Measurements from ENCODE around the gene CLEC2L. TPM values are rescaled to one million over a fixed set of nuclear protein-coding genes. Genes with fewer than 3 reads are reported as not detected.
"Not testable (repeated sequence)": the region's sequence is repeated elsewhere in the genome, so short reads cannot be mapped to it uniquely, and the experiment has no call there.

Gene CLEC2L
- total and polyA plus RNA-seq, 2 experiments from 2014 or later, result not detected

- Histone ChIP-seq H3K4me2 (no peak overlapping the region), H3K4me1 (ENCODE audit: insufficient read depth) (no peaks in the 10 kb centered on the region), H3K27ac (no peak overlapping the region), H4K20me1 (ENCODE audit: insufficient read depth, poor library complexity, severe bottlenecking) (no peaks in the 10 kb centered on the region), H3K9me3 (ENCODE audit: low read depth) (no peaks in the 10 kb centered on the region), H3K4me3 (no peak overlapping the region), H2AFZ (no peak overlapping the region), H3K9me2 (replicated peaks; ENCODE audit: insufficient read depth) (no peaks in the 10 kb centered on the region), H3K27me3 (no peaks in the 10 kb centered on the region), H3K79me2 (no peaks in the 10 kb centered on the region), H3K36me3 (replicated peaks; ENCODE audit: insufficient read depth, low read depth) (no peaks in the 10 kb centered on the region)
- WGBS (ENCODE audit: low lambda C conversion rate, missing lambda C conversion rate), result 89% methylated on average over 18 of the region's 18 CpGs
- TF ChIP-seq, protein P1, sequence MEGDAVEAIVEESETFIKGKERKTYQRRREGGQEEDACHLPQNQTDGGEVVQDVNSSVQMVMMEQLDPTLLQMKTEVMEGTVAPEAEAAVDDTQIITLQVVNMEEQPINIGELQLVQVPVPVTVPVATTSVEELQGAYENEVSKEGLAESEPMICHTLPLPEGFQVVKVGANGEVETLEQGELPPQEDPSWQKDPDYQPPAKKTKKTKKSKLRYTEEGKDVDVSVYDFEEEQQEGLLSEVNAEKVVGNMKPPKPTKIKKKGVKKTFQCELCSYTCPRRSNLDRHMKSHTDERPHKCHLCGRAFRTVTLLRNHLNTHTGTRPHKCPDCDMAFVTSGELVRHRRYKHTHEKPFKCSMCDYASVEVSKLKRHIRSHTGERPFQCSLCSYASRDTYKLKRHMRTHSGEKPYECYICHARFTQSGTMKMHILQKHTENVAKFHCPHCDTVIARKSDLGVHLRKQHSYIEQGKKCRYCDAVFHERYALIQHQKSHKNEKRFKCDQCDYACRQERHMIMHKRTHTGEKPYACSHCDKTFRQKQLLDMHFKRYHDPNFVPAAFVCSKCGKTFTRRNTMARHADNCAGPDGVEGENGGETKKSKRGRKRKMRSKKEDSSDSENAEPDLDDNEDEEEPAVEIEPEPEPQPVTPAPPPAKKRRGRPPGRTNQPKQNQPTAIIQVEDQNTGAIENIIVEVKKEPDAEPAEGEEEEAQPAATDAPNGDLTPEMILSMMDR (IDR thresholded peaks at IDR 0.05; ENCODE audit: poor library complexity), result no peak
- TF ChIP-seq EZH2phosphoT487 (IDR thresholded peaks at IDR 0.05; ENCODE audit: low read depth, severe bottlenecking, unreplicated experiment) (no peak), EZH2 (IDR thresholded peaks at IDR 0.05; ENCODE audit: borderline replicate concordance) (no peak)
- DNase-seq (ENCODE audit: low spot score), result no peak
Observed at GRCh38 chr7:139543801-139544603, 20.5 kb downstream of the CLEC2L start.

- Histone ChIP-seq H3K27ac (no peak overlapping the region), H3K9me2 (replicated peaks; ENCODE audit: insufficient read depth) (no peaks in the 10 kb centered on the region), H3K4me2 (no peak overlapping the region), H3K4me1 (ENCODE audit: insufficient read depth) (no peaks in the 10 kb centered on the region), H4K20me1 (ENCODE audit: insufficient read depth, poor library complexity, severe bottlenecking) (no peaks in the 10 kb centered on the region), H3K36me3 (replicated peaks; ENCODE audit: insufficient read depth, low read depth) (no peaks in the 10 kb centered on the region), H3K4me3 (no peak overlapping the region), H2AFZ (no peak overlapping the region), H3K9me3 (ENCODE audit: low read depth) (no peaks in the 10 kb centered on the region), H3K79me2 (no peaks in the 10 kb centered on the region), H3K27me3 (no peaks in the 10 kb centered on the region)
- TF ChIP-seq EZH2 (IDR thresholded peaks at IDR 0.05; ENCODE audit: borderline replicate concordance) (no peak), EZH2phosphoT487 (IDR thresholded peaks at IDR 0.05; ENCODE audit: low read depth, severe bottlenecking, unreplicated experiment) (no peak)
- TF ChIP-seq, protein P1 (IDR thresholded peaks at IDR 0.05; ENCODE audit: poor library complexity), result no peak
- no peak for DNase-seq (ENCODE audit: low spot score)
- 91% methylated on average over 9 of the region's 11 CpGs for WGBS (ENCODE audit: low lambda C conversion rate, missing lambda C conversion rate)
Observed at GRCh38 chr7:139544645-139545044, 21.2 kb downstream of the CLEC2L start.

GRCh38 chr7:139548302-139549028 is 25.0 kb downstream of the CLEC2L start:
- H3K4me1 ChIP-seq (ENCODE audit: insufficient read depth), result no peaks in the 10 kb centered on the region
- no peaks in the 10 kb centered on the region for H3K36me3 ChIP-seq (replicated peaks; ENCODE audit: insufficient read depth, low read depth)
- no peak overlapping the region for H3K4me2 ChIP-seq
- H3K79me2 ChIP-seq, result no peaks in the 10 kb centered on the region
- H4K20me1 ChIP-seq (ENCODE audit: insufficient read depth, poor library complexity, severe bottlenecking), result no peaks in the 10 kb centered on the region
- H3K27me3 ChIP-seq, result no peaks in the 10 kb centered on the region
- H3K4me3 ChIP-seq, result no peak overlapping the region
- no peaks in the 10 kb centered on the region for H3K9me2 ChIP-seq (replicated peaks; ENCODE audit: insufficient read depth)
- DNase-seq (ENCODE audit: low spot score), result no peak
- TF ChIP-seq EZH2phosphoT487 (IDR thresholded peaks at IDR 0.05; ENCODE audit: low read depth, severe bottlenecking, unreplicated experiment) (no peak), EZH2 (IDR thresholded peaks at IDR 0.05; ENCODE audit: borderline replicate concordance) (no peak)
- TF ChIP-seq, protein P1 (IDR thresholded peaks at IDR 0.05; ENCODE audit: poor library complexity), result no peak
- no peaks in the 10 kb centered on the region for H3K9me3 ChIP-seq (ENCODE audit: low read depth)
- no peak overlapping the region for H2AFZ ChIP-seq
- no peak overlapping the region for H3K27ac ChIP-seq
- 87% methylated on average over 5 of the region's 5 CpGs for WGBS (ENCODE audit: low lambda C conversion rate, missing lambda C conversion rate)

DNA sequence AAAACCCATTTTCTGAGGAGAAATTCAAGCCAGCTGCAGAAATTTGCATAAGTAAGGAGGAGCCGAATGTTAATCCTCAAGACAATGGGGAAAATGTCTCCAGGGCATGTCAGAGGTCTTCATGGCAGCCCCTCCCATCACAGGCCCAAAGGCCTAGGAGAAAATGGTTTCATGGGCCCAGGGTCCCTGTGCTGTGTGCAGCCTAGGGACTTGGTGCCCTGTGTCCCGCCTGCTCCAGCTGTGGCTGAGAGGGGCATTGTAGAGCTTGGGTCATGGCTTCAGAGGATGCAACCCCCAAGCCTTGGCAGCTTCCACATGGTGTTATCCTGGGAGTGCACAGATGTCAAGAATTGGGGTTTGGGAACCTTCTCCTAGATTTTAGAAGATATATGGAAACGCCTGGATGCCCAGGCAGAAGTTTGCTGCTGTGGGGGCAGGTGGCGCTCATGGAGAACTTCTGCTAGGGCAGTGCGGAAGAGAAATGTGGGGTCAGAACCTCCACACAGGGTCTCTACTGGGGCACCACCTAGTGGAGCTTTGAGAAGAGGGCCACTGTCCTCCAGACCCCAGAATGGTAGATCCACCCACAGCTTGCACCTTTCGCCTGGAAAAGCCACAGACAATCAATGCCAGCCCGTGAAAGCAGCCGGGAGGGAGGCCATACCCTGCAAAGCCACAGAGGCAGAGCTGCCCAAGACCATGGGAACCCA is 30.7 kb downstream of the CLEC2L start:
- not testable (repeated sequence) for H3K27ac ChIP-seq; H3K4me2 ChIP-seq; H3K4me3 ChIP-seq; H3K27me3 ChIP-seq; H4K20me1 ChIP-seq (ENCODE audit: insufficient read depth, poor library complexity, severe bottlenecking); H3K4me1 ChIP-seq (ENCODE audit: insufficient read depth); H2AFZ ChIP-seq; H3K79me2 ChIP-seq; H3K9me3 ChIP-seq (ENCODE audit: low read depth); H3K9me2 ChIP-seq (replicated peaks; ENCODE audit: insufficient read depth); DNase-seq (ENCODE audit: low spot score); H3K36me3 ChIP-seq (replicated peaks; ENCODE audit: insufficient read depth, low read depth)
- WGBS (ENCODE audit: low lambda C conversion rate, missing lambda C conversion rate), result 84% methylated on average over 8 of the region's 8 CpGs

Measured in hepatocyte (in vitro differentiated cells).